ENCODE data around the gene ADGRL1.

GRCh38 chr19:14138576-14139265 lies 67.2 kb downstream of the ADGRL1 start:
- TF ChIP-seq CTCF (IDR thresholded peaks at IDR 0.05; ENCODE audit: extremely low read depth in 1 of 2, insufficient read depth in 1 of 2, low read depth in 1 of 2, low read length in 2 of 2) = no peak
- TF ChIP-seq FOS (IDR thresholded peaks at IDR 0.05; ENCODE audit: borderline replicate concordance, insufficient read depth, low read length) = no peak
